Fibroblast of pulmonary artery (primary cell): ENCODE measurements around the gene CCSER1.

Experiments used
- DNase-seq: peaks from one replicate; pipeline ENCODE4 v3.0.0-alpha.2; 2010; ENCODE audit warnings: low read depth
- H3K4me3 ChIP-seq: replicated peaks from 2 replicates; pipeline ENCODE4 v1.5.1; 2011; ENCODE audit warnings: low read depth, mild to moderate bottlenecking, control low read depth, low read length, moderate library complexity
- CTCF ChIP-seq: IDR thresholded peaks from 2 replicates; pipeline ENCODE4 v1.5.1; 2011; ENCODE audit warnings: mild to moderate bottlenecking, control low read depth, low read length, inconsistent platforms; ENCODE audit errors: missing control alignments

CCSER1 gene

DNA sequence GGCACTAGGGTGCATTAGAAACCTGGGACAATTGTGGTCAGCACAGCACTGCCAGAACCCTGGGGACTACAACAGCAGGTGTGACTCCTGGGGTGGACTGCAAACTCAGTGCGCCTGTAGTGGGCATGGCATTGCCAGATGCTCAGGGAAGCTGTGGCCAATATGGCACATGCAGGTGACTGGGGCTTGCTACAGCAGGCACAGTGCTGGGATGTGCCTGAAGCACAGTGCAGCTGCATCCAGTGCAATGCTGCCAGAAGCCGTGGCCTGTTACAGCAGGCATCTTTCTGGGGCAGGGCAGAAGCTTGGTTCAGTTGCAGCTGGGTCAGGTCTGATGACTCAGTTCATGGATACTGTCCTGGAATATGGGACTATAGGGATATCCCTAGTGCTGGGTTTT is 445.8 kb downstream of the CCSER1 start:
- TF ChIP-seq CTCF: no peak
- DNase-seq: no peak
- H3K4me3 ChIP-seq: no peak overlapping the region

DNA sequence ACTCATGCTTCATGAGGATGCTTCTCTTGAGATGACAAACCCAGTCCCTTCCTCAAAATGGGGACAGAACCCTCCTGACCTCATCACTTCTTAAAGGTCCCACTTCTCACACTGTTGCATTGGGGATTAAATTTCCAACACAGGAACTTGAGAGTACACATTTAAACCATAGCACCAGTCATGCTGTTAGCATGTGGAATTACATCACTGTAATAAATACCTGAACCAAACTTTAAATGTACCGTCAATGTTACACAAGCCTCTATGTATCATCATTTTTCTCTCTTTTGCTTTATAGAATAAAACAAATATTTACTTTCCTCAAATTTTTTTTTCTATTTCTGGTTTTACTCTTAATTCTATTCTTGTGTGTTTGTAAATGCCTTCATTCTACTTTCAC is 448.2 kb downstream of the CCSER1 start:
- TF ChIP-seq CTCF: no peak

DNA sequence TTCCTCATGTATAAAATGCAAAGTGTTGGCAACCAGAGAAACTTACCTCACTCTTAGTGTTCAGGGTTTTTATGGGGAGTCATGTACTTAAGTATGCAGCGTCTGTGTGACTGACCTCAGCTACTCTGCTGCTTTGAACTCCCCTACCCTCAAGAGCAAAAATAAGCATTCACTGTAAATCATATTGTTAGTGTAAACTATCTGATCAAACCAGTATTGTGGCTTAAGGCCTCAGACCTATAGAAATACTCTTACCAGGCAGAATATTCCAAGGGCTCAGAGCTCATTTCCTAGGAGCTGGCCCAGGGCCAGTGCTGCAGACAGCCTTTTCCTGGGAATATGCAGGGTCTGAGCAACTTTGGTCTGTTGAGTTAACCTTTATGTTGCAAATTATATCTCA is 453.1 kb downstream of the CCSER1 start:
- no peak for TF ChIP-seq CTCF
- H3K4me3 ChIP-seq: no peak overlapping the region
- DNase-seq: no peak

More for the DNA sequence above, 448.2 kb downstream of the CCSER1 start:
- H3K4me3 ChIP-seq: no peak overlapping the region
- no peak for DNase-seq

- no peak for DNase-seq
- H3K4me3 ChIP-seq: no peak overlapping the region
- TF ChIP-seq CTCF: no peak
These were observed 454.9 kb downstream of the CCSER1 start for GRCh38 chr4:90582087-90582486.

DNA sequence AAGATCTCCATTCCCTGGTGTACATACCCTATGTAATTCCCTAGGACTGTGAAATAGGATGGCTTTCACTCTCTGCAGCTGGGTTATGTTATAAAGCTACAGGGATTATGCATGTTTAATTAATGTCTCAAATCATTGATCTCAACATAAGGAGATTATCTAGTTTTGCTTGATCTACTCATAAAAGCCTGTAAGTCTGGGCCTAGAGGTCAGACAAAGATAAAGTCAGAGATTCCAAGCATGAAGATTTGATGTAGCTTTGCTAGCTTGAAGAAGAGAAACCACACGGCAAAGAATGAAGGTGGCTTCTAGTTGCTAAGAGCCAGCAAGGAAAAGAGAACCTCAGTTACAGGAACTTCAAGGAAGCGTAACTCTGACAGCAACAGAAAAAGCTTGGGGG is 456.9 kb downstream of the CCSER1 start:
- TF ChIP-seq CTCF: no peak
- DNase-seq: no peak
- no peak overlapping the region for H3K4me3 ChIP-seq

DNA sequence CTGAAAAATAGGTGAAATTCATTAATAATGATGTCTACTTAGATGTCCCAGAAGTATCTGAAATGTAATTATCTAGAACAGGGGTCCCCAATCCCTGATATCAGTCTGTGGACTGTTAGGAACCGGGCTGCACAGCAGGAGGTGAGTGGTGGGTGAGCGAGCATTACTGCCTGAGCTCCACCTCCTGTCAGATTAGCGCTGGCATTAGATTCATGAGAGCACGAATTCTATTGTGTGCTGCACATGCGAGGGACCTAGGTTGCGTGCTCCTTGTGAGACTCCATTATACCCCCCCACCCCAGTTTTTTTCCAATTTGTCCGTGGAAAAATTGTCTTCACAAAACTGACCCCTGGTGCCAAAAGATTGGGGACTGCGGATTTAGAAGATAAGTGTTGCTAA is 458.8 kb downstream of the CCSER1 start:
- H3K4me3 ChIP-seq: no peak overlapping the region
- TF ChIP-seq CTCF: no peak
- DNase-seq: no peak

- no peak overlapping the region for H3K4me3 ChIP-seq
These were observed 459.6 kb downstream of the CCSER1 start for GRCh38 chr4:90586799-90587198.

More at GRCh38 chr4:90586799-90587198, 459.6 kb downstream of the CCSER1 start:
- no peak for TF ChIP-seq CTCF
- DNase-seq: no peak
